ENCODE results near the gene AHSA1. TPM values are rescaled to one million over a fixed set of nuclear protein-coding genes. Genes with fewer than 3 reads are reported as not detected.

Gene AHSA1
- total and polyA plus RNA-seq, 2 of the 8 experiments (the other 6 are each of a cell fraction or from before 2014, with no cell fraction given): 155 to 221 TPM

GRCh38 chr14:77498984-77499527 is 41.2 kb downstream of the AHSA1 start:
- Histone ChIP-seq H4K5ac (ENCODE audit: insufficient read length, low read depth, low read length) (no peak overlapping the region), H3K4me2 (ENCODE audit: insufficient read depth in 1 of 2, low read depth in 2 of 2, low read length in 2 of 2) (peak overlapping the region; percentile 89 to 92), H3K9me3 (ENCODE audit: insufficient read depth in 2 of 2, low read depth in 1 of 2, low read length in 1 of 2) (no peaks in the 10 kb centered on the region), H3K4ac (replicated peaks; ENCODE audit: insufficient read length, low read depth, low read length) (no peak overlapping the region), H2AFZ (ENCODE audit: low read length) (peak overlapping the region; percentile 36; the same call in 1 of the 2 replicates), H3K79me2 (ENCODE audit: control insufficient read depth in 1 of 2, insufficient read depth in 2 of 2, low read length in 2 of 2) (no peaks in the 10 kb centered on the region), H3K4me3 (ENCODE audit: extremely low read depth in 1 of 4, insufficient read depth in 2 of 4, low read depth in 3 of 4, low read length in 4 of 4) (peak overlapping the region; percentile 44 to 71 (median 54)), H3K27me3 (replicated peaks in 1 of 4; ENCODE audit: control insufficient read depth in 3 of 4, extremely low read depth in 1 of 4, insufficient read depth in 3 of 4, low read length in 3 of 4) (peaks cover 26 to 44% (median 38%) of the 10 kb centered on the region in 4 experiments), H3K56ac (replicated peaks; ENCODE audit: insufficient read length, low read depth, low read length) (no peak overlapping the region), H3K14ac (ENCODE audit: insufficient read length) (no peak overlapping the region), H3K79me1 (ENCODE audit: low read depth, low read length) (no peaks in the 10 kb centered on the region), H3K18ac (ENCODE audit: extremely low read depth, low read length) (no peak overlapping the region), H3K27ac (ENCODE audit: low read depth, low read length) (no peak overlapping the region), H2BK120ac (replicated peaks; ENCODE audit: low read depth, low read length) (no peak overlapping the region), H3K36me3 (ENCODE audit: control insufficient read depth in 2 of 4, insufficient read depth in 4 of 4, low read length in 3 of 4) (no peaks in the 10 kb centered on the region; a peak in 1 of 8 replicates), H3K4me1 (replicated peaks in 1 of 4; ENCODE audit: control insufficient read depth in 3 of 4, insufficient read depth in 4 of 4, low read length in 3 of 4) (peaks cover 0 to 7% (median 3%) of the 10 kb centered on the region in 4 experiments; a peak in 4 of 7 replicates), H2AK5ac (ENCODE audit: low read depth, low read length) (no peak overlapping the region), H2BK15ac (ENCODE audit: low read length) (no peak overlapping the region), H4K20me1 (replicated peaks in 1 of 2; ENCODE audit: control insufficient read depth in 1 of 2, insufficient read depth in 2 of 2, low read length in 2 of 2) (peaks cover 0 to 2% of the 10 kb centered on the region in 2 experiments), H3K9ac (replicated peaks in 1 of 4; ENCODE audit: extremely low read depth in 1 of 4, low read depth in 3 of 4, low read length in 3 of 4) (no peak overlapping the region; a peak in 1 of 7 replicates), H3K23me2 (ENCODE audit: low read depth, low read length) (peaks cover 14% of the 10 kb centered on the region; the same call in 1 of the 2 replicates), H2BK12ac (ENCODE audit: low read depth, low read length) (no peak overlapping the region), H4K8ac (ENCODE audit: extremely low read depth, insufficient read depth, low read length) (no peak overlapping the region), H3K23ac (ENCODE audit: insufficient read length) (no peak overlapping the region), H2BK20ac (ENCODE audit: low read length) (no peak overlapping the region), H2BK5ac (ENCODE audit: low read depth, low read length) (no peak overlapping the region), H4K91ac (replicated peaks; ENCODE audit: insufficient read length, low read length) (no peak overlapping the region)
- POLR2A ChIA-PET (ENCODE audit: partially characterized antibody): interaction anchor here (0.8 to 1.5 kb wide), 2 partner anchors 14 to 27 kb away, joined by 3 to 4 read pairs; no protein-coding TSS in a partner anchor
- CTCF ChIA-PET (ENCODE audit: partially characterized antibody): interaction anchor here (2.3 kb wide), 1 partner anchor 40 kb away, joined by 11 read pairs; no protein-coding TSS in a partner anchor
- FAIRE-seq (no peak), DNase-seq (ENCODE audit: low read depth in 1 of 2, low spot score in 2 of 2) (peak in 1 of 2 experiments; percentile 66)
- WGBS, 2 experiments (ENCODE audit: extremely low coverage in 1 of 2, insufficient coverage in 1 of 2, insufficient read length in 1 of 2, insufficient replicate concordance in 2 of 2, low coverage in 1 of 2, low lambda C conversion rate in 2 of 2, missing lambda C conversion rate in 1 of 2): 15% methylated on average over 27 of the region's 53 CpGs; no CpG with 5 or more reads in 1 of the 2 experiments
- TF ChIP-seq CREB1 (IDR thresholded peaks at IDR 0.05): no peak
- no peak for TF ChIP-seq CHD1 (IDR thresholded peaks at IDR 0.05; ENCODE audit: low read depth, low read length)
- no peak for TF ChIP-seq SAP30 (IDR thresholded peaks at IDR 0.05; ENCODE audit: insufficient read depth, insufficient replicate concordance, low read length)
- no peak for TF ChIP-seq RNF2 (IDR thresholded peaks at IDR 0.05; ENCODE audit: borderline replicate concordance, low read depth, low read length, missing control alignments, poor library complexity, severe bottlenecking)
- TF ChIP-seq RBBP5 (IDR thresholded peaks at IDR 0.05; ENCODE audit: borderline replicate concordance, low read depth, low read length): peak; percentile 21; the same call in 1 of the 2 replicates
- peak; percentile 51 for TF ChIP-seq ASH2L (IDR thresholded peaks at IDR 0.05; ENCODE audit: low read length)
- peak; percentile 46 for TF ChIP-seq EZH2 (IDR thresholded peaks at IDR 0.05; ENCODE audit: low read depth, low read length, severe bottlenecking)
- no peak for TF ChIP-seq SP1 (IDR thresholded peaks at IDR 0.05; ENCODE audit: low read depth, low read length)
- no peak for TF ChIP-seq ATF2 (IDR thresholded peaks at IDR 0.05; ENCODE audit: low read length)
- TF ChIP-seq MAX (IDR thresholded peaks at IDR 0.05): peak; percentile 66; the same call in 1 of the 2 replicates

Data from H1 (cell line).